Occipital lobe (tissue), 2 donors: ENCODE measurements around the gene HOXB2. TPM values are rescaled to one million over a fixed set of nuclear protein-coding genes. Genes with fewer than 3 reads are reported as not detected.

Experiments used
- DNase-seq: peaks from one replicate; lab custom pipeline; 2025; lab: John Stamatoyannopoulos, UW
- total RNA-seq: library from RNA; depleted of rRNA; stranded (reverse); fragments of >200 nt; gene quantifications from one replicate; pipeline ENCODE4 v1.2.3, GENCODE V29; 2014

HOXB2 gene
- total RNA-seq, 1 donor from 2014 or later: 0.16 TPM

DNA sequence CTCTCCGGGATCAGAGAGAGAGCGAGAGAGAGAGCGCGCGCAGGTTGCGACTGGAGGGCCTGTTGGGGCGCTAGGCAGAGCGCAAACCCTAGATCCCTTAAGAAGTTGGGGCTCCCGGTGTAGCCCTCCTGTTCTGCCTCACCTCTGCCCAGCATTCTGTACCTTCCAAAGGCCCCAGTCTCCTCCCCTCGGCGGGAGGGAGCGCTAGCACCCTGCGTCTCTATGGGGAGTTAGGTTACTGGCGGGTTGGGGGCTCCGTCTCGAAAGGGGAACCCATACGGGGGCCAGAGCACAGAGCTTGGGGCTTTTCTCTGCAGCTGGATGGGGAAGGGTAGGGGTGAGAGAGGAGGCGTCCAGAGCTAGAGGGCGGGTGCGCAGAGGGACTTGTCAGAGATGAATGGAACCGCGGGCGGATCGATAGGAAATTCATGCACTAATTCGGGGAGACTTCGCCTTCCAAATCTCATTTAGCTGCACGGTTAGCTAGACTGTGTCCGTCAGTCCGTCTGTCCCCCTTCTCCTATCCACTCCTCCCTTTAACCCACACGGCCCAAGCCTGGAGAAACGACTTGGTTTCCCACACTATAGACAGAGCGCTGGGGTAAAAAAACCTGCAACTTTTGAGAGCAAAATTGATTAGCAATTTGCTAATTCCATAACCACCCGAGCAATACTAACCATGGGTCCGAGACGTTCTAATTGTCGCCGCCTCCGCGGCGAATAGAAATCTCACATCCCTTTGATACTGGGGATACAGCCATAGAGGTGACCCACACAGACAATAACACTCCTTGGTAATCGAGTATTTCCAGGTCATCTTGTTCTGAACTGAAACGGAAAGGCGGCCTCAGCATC is 33.9 kb upstream of the HOXB2 start:
- DNase-seq: no peak

DNA sequence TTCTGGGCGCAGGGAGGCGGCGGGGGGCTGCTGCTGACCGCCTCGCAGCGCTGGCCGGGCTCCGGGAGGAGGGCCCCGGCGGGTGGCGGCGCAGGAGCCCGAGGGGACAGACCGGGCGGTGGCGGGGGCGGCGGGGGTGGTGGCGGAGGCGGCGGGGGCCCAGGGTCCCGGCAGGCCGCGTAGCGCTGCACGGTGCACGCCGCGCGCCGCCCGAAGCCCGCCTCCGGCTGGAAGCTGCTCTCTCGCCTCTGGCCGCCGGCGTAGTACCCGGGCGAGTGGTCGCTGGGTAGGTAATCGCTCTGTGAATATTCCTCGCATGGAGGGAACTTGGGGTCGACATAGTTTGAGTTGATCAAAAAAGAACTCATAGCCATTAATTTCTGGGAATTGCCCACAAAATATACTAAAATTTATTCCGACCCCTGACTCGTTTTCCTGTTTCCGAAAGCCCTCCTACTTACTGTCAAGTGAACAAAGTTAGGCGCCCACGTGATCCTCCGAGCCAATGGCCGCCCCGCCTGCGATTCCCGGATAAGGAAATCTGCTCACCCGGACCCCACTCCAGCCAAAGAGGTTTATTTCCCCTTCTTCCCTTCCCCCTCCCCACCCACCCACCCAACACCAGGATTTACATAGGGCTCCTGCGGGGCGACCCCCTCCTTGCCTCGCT is 33.2 kb upstream of the HOXB2 start, which contains the start of gene HOXB4:
Gene HOXB4, minus strand, starts transcription at position 405 of the 670 bp plus-strand sequence. Its CDS starts 31 bp downstream, at position 374.
- no peak for DNase-seq

DNA sequence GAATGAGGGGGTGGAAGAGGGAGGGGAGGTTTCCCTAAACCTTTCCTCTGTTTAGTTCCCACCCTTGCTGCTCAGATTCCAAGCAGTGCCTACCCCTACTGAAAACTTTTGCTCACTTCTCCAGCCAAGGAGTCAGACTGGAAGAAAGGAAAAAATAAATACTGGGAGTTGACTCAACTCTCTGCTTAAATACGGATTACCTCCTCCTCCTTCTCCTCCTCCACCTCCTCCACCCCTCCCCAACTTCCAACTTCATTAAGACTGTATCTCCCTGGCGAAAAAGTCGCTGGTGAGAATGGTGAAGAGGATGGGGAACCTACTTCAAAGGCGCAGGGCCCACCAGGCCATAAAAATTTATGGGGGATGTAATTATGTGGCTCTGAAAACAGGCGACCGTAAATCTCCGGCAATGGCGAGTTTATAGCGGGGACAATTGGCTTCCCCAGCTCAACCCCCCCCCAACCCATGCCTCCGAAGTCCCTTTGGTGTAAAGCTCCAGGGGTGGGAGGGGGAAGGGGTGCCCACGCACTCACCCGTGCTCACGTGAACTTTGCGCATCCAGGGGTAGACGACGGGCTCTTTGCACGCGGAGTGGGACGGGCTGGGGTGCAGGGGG is 32.5 kb upstream of the HOXB2 start:
- DNase-seq: no peak

- DNase-seq: no peak
Observed at GRCh38 chr17:48576479-48577309, 31.8 kb upstream of the HOXB2 start.

DNA sequence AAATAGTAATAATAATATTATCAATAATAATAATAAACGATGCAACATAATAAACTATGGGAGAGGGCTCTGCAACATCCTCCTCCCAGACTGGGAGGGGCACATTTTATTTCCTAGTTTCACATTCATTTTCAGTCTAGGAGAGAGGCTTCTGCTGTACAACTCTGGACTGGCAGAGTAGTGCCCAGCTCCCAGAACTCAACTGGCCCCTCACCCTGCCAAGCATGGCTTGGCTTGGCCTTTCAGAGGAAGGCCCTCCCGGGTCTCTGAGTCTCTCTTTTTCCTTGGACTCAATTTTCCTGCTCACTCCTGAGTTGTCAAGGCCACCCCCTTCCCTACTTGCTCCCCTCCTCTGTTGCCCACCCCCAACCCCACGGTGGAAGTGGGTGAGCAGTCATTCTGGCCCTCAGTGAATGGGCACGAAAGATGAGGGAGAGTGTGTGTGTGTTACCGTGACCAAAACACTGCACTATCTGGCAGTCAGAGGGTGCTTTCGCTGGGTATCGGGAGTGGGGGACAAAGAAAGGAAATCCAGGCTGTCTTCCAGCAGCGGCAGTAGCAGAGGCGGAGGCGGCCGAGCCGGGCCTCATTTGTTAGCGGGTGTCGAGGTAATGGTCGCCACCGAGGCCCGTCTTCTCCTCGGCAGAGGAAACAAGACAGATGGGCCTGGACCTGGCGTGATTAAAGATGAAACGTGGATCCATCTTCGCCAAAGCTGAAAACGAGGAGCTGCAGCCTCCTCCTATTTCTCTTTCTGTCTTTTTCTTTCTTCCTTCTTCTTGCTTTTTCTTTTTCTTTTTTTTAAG is 31.0 kb upstream of the HOXB2 start:
- no peak for DNase-seq

DNA sequence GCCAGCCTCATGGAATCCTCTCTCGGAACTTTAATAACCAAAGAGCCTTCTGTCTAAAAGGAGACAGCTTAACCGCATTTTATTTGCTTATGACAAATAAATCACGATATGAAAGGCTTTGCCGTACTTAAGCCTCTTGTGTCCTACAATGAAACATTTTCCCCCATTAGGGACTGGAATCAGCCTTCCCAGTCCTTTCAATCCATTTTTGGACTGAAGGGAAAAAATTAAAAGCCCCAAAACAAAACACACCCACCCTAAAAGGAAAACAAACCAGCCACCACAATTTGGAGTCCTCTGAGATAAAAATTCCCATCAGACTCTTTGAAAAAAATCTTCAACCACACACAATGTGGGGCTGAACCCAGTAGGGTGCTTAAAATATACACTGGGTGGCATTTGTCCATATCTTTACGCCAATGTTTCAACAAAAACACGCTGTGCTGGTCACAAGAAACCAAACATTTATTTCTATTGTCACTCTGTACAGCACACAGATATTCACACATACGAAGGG is 30.2 kb upstream of the HOXB2 start:
- no peak for DNase-seq

- DNase-seq: no peak
Observed at GRCh38 chr17:48574505-48575065, 29.7 kb upstream of the HOXB2 start.

- DNase-seq: no peak
Observed at GRCh38 chr17:48571826-48572417, 27.0 kb upstream of the HOXB2 start.

- no peak for DNase-seq
Observed at GRCh38 chr17:48571024-48571818, 26.3 kb upstream of the HOXB2 start.

DNA sequence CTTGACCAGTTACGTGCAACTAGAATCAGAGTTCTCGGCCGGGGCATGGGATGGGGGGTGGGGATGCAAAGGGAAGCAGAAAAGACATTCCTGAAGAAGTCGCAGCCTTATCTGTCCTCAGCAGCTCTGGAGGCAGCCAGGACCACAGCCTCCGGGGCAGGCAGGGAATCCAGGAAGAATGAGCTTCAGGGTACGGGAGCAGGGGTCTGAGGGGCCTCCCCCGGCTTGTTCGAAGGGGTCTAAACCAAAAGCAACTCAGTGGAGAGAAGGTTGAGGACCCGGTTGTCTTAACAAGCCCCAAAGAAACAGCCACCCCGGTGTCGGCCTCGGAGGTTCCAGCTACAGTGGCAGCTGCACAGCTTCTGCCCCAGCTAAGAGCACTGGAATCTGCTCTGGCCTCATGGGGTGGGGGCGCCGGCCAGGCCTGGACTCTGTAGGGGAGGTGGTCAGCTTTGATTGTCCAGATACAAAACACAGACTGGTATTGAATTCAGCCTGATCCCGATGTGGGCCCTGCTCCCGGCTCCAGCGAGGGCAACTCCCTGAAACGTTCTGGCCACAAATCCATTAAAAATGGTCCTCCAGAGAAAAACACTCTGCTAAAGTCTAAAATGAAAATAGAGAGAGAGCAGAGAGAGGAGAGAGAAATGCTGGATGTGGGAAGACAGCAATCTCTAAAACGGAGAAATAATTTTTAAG is 25.6 kb upstream of the HOXB2 start:
- DNase-seq: no peak

DNA sequence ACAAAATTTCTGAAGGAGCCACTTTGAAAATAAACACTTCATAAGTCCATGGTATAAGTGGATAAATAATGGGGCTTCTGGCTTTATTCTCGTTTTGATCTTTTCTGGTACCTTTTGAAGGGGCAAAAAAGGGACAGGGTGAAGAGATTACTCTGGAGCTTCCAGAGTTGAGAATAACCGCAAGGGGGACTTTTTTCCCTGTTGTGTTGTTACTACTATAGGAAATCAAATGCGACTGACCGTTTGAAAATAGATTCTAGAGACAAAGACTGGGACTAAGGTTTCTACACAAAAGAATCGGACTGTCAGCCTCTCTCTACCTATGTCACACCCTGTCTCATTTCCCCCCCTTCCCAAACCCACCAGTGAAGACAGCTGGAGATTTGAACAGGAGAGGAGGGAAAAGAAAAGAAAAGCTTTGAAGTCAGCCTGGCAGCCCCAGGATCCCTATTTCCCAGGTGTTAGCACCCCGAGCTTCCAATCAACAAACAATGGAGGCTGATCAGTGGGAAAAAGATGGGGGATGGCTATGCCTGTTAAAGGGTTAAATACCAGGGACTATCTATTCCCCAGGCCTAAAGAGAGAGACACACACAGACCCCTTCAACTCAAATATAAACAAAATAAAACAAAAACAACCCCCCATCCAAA is 24.9 kb upstream of the HOXB2 start:
- no peak for DNase-seq

GRCh38 chr17:48569240-48569582 is 24.3 kb upstream of the HOXB2 start:
- no peak for DNase-seq

- DNase-seq: no peak
Observed at GRCh38 chr17:48568499-48569239, 23.8 kb upstream of the HOXB2 start.

GRCh38 chr17:48567646-48568354 is 22.9 kb upstream of the HOXB2 start:
- no peak for DNase-seq

DNA sequence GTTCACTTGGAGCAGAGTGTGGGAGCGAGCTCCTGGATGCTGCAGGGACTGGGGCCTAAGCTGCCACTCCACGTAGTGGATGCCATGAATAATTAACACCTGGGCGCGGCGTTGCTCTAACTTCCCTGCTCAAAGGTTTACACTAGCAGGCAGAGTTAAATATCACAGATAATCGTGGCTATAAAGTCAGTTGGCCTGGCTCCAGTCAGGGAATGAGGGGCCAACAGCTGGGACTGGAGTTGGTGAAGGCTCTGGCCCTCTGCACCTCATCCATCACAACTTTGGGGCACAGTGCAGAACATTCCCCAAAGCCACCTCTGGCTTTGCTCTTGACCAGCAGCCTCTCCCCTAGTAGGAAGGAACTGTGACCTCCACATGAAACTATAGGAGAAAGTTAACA is 22.3 kb upstream of the HOXB2 start:
- no peak for DNase-seq

GRCh38 chr17:48566717-48567116 is 21.8 kb upstream of the HOXB2 start:
- DNase-seq: no peak
